SHP77 (cell line): ENCODE results near the gene APOL6.
"Not testable (repeated sequence)": the region's sequence is repeated elsewhere in the genome, so short reads cannot be mapped to it uniquely, and the experiment has no call there.

Experiments
- DNase-seq, 2 experiments: peaks; one replicate each; lab custom pipeline; 2025; lab: John Stamatoyannopoulos, UW

APOL6 gene

DNA sequence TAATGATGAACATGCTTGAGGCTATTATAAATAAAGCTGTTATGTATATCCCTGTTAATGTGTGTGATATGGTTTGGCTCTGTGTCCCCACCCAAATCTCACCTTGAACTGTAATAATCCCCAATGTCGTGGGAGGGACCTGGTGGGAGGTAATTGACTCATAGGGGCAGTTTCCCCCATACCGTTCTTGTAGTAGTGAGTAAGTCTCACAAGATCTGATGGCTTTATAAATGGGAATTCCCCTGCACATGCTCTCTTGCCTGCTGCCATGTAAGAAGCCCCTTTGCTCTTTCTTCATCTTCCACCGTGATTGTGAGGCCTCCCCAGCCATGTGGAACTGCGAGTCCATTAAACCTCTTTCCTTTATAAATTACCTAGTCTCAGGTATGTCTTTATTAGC, 31.2 kb downstream of the APOL6 start:
- not testable (repeated sequence) for DNase-seq

DNA sequence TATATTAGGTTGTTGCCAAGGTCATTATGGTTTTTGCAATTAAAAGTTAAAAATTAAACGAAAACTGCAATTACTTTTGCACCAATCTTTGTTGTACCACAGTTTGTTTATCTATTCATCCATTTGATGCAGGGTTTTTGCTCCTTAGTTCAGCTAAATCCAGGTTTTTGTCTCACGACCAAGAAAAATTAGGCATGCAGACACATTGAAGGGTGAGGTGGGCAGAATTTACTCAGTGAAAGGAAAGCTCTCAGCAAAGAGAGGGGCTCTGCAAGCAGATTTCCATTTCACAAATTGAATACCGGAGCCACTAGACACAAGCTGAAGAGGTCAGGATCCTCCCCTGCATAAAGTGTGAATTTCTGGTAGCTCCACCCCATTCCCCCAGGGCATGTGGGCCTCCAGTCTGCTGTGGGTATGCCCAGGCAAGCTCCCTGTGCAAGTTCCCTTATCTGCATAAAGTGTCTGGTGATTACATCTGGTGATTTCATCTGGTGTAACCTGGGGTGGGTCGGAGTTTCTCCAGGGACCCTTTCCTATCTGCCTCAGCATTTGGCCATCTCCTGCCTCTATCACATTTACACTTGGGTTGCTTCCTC, 33.3 kb downstream of the APOL6 start:
- no peak for DNase-seq

- DNase-seq, result no peak
Observed at GRCh38 chr22:35683560-35683959, 35.3 kb downstream of the APOL6 start.

DNA sequence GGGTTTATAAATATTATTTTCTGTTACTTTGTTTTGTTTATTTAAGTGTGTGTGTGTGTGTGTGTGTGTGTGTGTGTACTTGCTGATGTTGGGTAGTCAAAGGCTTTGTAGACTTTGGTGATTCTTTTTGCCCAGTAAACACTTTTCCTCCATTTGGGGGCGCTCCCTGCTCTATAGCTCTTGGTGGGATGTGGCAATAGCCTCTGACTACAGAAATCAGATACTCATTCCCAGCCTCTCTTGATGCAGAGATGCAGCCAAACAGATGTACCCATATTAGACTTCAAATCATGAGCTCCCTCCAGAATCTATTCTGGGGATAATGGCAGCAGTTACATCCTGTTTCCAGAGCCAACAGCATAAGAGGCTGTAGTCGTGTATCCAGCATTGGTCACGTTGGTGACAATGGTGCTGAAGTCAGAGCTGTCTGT, 36.0 kb downstream of the APOL6 start:
- DNase-seq, result peak in 1 of 2 experiments; percentile 44

DNA sequence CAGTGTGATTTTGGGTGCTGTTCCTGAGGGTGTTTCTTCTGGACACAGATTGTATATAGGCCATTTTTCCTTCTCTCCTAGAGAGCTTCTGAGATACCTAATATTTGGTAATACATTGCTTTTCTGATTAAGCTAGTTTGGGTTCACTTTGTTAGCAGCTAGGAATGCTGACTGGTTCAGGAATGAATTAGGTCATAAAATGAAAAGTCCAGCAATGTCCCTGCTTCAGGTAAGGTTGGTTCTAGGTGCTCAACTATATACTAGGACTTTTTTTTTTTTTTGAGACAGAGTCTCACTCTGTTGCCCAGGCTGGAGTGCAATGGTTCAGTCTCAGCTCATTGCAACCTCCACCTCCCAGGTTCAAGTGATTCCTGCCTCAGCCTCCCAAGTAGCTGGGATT, 36.5 kb downstream of the APOL6 start:
- no peak for DNase-seq

DNA sequence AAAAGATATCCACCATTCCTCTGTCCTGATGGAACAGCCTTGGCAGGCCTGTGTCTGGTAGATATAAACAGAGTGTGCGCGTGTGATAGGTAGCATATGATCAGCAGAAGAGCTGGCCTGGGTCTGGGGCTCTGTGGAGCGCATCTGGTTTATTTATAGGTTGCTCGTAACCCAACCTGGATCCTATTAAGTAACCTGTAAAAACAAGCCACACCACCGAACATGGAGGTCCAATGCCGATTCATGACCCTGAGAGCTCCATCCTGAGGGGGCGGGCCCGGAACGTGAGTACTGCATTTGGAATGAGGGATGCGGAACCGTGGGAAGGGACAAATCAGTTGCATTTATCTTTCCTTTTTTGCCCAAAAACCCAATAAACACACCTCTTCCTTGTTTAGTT, 37.5 kb downstream of the APOL6 start:
- no peak for DNase-seq

GRCh38 chr22:35686298-35686697, 38.1 kb downstream of the APOL6 start:
- DNase-seq, result no peak

DNA sequence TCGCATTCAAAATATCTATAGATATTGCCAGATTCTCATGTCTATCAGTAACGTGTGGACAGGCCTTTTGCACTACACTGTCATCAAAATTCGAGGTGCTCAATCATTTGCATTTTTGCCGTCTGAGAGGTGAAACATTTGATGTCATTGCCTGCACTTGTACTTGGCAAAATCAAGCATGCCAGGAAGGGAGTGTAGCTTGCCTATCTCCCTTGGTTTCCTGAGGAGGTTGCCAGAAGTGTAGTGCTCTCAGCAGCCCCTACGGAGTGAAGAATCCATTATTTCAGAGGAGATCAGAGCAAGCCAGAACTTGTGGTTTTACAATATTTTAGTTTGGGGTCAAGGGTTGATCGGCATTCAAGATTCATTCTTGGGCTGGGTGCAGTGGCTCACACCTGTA, 39.2 kb downstream of the APOL6 start:
- DNase-seq, result no peak

DNA sequence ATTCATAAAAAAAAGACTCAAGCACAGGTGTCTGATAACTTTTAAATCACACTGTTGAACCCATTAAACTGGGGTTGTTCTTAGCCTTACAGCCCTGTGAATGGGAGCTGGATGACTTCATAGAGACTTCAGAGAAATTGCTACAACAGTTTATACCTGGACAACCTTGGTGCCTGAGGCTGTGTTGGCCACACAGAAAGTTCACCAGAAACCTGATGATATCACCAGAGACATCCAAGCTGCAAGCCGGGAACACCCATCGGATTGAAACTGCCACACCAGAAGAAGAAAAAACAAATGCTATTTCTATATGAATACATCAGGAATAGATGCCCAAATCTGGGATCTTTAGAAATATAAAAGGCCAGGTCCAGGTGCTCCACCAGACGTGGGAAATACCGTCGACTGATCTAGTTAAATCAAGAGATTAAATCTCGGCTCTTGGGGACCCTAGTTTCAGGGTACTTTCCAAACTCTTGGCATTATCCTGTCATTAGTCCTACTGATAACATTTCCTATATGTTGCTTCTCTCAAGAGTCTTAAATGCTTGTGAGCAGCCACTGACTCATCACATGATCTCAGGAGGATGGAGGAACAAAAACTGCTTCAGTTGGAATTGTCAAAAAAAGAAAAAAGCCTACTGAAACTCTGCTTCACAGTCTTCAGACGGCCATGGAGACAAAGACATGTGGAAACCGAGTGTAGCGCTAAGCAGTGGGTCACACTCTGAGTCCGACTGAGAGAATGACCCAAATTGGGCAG, 40.8 kb downstream of the APOL6 start:
- no peak for DNase-seq

GRCh38 chr22:35690001-35690400, 41.8 kb downstream of the APOL6 start:
- no peak for DNase-seq

GRCh38 chr22:35695202-35695601, 47.0 kb downstream of the APOL6 start:
- DNase-seq, result no peak

DNA sequence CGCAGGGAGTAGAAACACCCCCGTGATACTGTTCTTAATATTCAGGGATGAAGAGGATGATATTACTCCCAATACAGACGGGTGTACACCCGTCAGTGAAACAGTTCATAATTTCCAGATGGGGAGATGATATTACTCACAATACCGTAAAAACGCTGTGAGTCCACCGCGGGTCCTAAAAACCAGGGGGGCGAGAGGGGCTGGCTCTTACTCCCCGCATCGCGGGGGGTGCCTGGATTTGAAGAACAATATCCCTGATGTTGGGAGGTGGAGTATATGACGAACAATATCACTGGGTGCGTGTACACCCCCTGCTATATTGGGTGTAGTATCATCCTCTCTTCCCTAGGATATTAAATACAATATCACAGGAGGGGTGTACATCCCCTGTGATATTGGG, 48.9 kb downstream of the APOL6 start:
- DNase-seq, result no peak

DNA sequence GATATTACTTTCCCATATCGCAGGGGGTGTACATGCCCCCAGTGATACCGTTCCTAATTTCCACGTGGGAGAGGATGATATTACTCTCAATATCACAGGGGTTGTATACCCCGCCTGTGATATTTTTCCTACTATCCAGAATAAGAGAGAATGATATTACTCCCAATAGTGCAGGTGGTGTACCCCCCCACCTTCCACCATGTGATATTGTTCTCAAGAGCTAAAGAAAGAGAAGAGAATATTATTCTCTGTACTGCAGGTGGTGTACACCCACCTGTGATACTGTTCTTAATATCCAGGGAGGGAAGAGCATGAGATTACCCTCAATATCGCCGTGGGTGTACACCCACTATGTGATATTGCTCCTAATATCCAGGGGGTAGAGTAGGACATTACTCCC, 51.6 kb downstream of the APOL6 start:
- DNase-seq, result not testable (repeated sequence)

DNA sequence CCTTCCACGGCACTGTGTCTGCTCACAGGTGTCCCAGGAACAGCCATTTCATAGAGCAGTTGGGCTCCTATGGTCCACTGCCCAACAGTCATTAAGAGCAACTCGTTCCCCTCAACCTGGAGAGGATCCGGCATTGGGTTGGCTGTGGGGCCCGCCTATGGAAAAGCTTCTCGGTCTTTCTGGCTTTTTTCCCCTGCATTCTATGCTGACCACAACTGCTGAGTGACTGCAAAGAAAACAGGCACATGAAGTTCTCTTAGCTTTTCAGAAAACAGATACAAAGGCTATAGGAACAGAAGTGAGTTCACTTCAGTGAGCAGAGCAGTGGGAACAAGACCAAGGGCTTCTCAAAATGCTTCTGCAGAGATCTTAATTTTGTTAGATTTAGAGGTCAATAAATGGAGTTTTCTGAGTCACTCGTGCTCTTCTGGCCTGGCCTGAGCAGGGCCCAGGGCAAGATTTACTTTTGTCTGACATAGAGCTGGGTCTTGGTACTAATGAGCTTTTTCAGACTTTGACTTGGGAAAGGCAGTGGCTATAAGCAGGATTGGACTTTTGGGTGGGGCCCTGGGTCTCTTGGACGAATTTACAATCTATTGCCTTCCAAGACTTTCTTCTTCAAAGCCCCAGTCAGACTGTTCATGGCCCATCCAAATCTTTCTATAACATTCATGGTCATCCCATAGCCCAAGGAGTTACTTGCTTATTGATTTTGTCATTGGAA, 55.8 kb downstream of the APOL6 start:
- DNase-seq, result no peak

DNA sequence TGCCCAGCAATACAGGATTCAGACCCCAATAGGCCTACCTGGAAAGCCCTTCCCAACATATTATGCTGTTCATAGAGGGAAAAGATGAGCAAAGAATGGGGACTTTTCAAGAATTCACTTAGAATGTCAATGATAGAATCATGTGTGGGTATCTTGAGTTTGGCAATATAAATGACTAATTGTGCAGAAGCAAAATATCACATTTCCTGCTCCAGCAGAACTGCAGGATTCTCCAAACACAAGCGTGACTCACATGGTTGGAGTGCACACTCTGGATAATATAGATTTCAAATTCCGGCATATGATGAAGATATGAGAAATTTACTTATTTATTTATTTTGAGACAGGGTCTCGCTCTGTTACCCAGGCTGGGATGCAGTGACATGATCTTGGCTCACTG, 56.9 kb downstream of the APOL6 start:
- no peak for DNase-seq

DNA sequence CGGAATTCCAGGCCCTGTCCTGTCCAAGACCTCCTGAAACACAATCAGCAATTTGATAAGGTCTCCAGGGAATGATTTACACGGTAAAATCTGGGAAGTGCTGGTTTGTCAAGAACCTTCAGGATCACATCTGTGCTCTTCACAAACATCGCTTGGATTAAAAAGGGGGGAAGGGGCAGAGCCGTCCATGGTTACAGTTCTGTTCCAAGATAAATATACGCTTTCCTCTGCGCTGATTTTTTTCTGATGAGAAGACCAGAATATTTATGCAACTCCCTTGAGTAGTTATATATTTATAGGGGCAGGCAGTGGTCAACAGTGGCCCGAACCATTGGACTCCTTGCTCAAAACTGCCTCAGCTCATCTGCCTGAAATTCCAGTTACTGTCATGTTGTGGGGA, 60.2 kb downstream of the APOL6 start:
- DNase-seq, result no peak

- no peak for DNase-seq
Observed at GRCh38 chr22:35708917-35709316, 60.7 kb downstream of the APOL6 start.

DNA sequence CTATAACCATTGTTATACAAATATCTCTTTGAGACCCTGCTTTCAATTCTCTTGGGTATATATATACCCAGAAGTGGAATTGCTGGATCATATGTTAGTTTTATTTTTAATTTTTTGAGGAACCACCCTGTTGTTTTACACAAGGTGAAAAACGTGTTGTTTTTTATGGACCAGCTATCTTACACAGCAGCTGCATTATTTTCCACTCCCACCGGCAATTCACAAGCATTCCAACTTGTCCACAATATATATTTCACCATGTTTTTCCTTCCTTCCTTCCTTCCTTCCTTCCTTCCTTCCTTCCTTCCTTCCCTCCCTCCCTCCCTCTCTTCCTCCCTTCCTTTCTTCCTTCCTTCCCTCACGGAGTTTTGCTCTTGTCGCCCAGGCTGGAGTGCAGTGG, 63.1 kb downstream of the APOL6 start:
- DNase-seq, result no peak

DNA sequence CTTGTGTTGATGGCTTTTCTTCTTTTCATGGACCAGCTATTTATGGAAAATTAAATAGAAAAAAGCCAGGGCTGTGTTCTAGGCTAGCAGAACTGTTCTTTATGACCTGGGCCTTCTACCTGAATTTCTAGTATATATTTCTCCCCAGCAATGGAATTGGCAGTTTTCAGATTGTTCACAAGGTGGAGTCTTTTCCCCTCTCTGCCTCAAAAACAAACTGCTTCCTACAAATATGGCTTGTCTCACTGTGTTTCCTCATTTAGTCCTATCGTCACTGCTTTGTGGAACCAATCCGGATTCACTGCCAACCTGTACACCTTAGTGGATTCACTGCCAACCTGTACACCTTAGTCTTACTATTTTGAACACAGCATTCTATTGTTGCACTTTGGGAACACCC, 64.4 kb downstream of the APOL6 start:
- DNase-seq, result no peak

DNA sequence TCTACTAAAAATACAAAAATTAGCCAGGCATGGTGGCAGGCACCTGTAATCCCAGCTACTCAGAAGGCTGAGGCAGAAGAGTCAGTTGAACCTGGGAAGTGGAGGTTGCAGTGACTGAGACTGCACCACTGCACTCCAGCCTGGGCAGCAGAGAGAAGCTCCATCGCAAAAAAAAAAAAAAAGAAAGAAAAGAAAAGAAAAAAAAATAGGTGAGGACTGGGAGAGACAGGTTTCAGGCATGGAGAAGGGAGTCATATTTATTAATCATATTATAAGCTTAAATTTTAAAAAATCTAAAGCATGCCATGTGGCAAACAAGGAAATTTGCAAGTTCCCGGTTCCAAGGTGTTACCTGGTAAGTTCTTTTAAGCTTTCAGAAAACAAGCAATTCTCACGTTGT, 69.3 kb downstream of the APOL6 start, which contains the start of gene APOL5:
Gene APOL5, plus strand, starts transcription at position 301 of the 400 bp plus-strand sequence. Its CDS starts 0 bp downstream, at position 301.
- DNase-seq, result no peak
